ENCODE results near the gene SCN5A. TPM values are rescaled to one million over a fixed set of nuclear protein-coding genes. Genes with fewer than 3 reads are reported as not detected.

Gene SCN5A
- polyA plus RNA-seq, 1 donor (not counting 4 experiments of a cell fraction or from before 2014, with no cell fraction given), result 0.26 TPM

- H3K9me3 ChIP-seq (ENCODE audit: control insufficient read depth, low read depth, low read length), result no peaks in the 10 kb centered on the region
- no peak overlapping the region for H3K4me3 ChIP-seq (ENCODE audit: control insufficient read depth in 2 of 3, extremely low read depth in 1 of 3, insufficient read depth in 2 of 3, low read depth in 1 of 3, low read length in 3 of 3)
- no peaks in the 10 kb centered on the region for H4K20me1 ChIP-seq (ENCODE audit: control insufficient read depth, extremely low read depth, insufficient read depth, low read length)
- H3K79me2 ChIP-seq (ENCODE audit: control insufficient read depth, insufficient read depth, low read length), result no peaks in the 10 kb centered on the region
- H3K27ac ChIP-seq (ENCODE audit: control insufficient read depth, insufficient read depth, low read length), result no peak overlapping the region
- H3K4me1 ChIP-seq (ENCODE audit: control insufficient read depth, extremely low read depth, insufficient read depth, low read length), result peaks cover 11% of the 10 kb centered on the region
- H3K36me3 ChIP-seq (ENCODE audit: control insufficient read depth in 2 of 2, extremely low read depth in 1 of 2, insufficient read depth in 2 of 2, low read length in 2 of 2), result no peaks in the 10 kb centered on the region
- dilution Hi-C loops (cut with MboI; ENCODE audit: extremely low pct_ligation_motif_present, low sequenced_read_pairs), result loop anchor here (10.0 kb wide), 1 partner anchor 143 kb away; no protein-coding TSS in a partner anchor
- no peak overlapping the region for H3K9ac ChIP-seq (ENCODE audit: control insufficient read depth, extremely low read depth, insufficient read depth, low read length)
- no peak overlapping the region for H3K4me2 ChIP-seq (ENCODE audit: control insufficient read depth, extremely low read depth, insufficient read depth, low read depth, low read length)
- TF ChIP-seq CTCF (optimal IDR thresholded peaks at IDR 0.05 in 1 of 3, IDR thresholded peaks at IDR 0.05 in 1 of 3, conservative IDR thresholded peaks at IDR 0.05 in 1 of 3; ENCODE audit: extremely low read depth in 1 of 3, insufficient read depth in 2 of 3, low read length in 3 of 3) (no peak), EZH2 (IDR thresholded peaks at IDR 0.05; ENCODE audit: low read length) (no peak)
- H2AFZ ChIP-seq (ENCODE audit: control insufficient read depth, low read length), result no peak overlapping the region
- DNase-seq (ENCODE audit: low read depth, low spot score) (no peak), FAIRE-seq (no peak)
- H3K27me3 ChIP-seq (ENCODE audit: control insufficient read depth, extremely low read depth, insufficient read depth, low read length), result peaks cover 10% of the 10 kb centered on the region
- H3K9me1 ChIP-seq (ENCODE audit: control insufficient read depth, extremely low read depth, insufficient read depth, low read length), result no peaks in the 10 kb centered on the region
These were observed 7.9 kb upstream of the SCN5A start for GRCh38 chr3:38657369-38657768.

- DNase-seq (ENCODE audit: low read depth, low spot score) (no peak), FAIRE-seq (no peak)
- no peak overlapping the region for H3K9ac ChIP-seq (ENCODE audit: control insufficient read depth, extremely low read depth, insufficient read depth, low read length)
- peak; percentile 51 to 67 (median 56) for TF ChIP-seq CTCF (optimal IDR thresholded peaks at IDR 0.05 in 1 of 3, IDR thresholded peaks at IDR 0.05 in 1 of 3, conservative IDR thresholded peaks at IDR 0.05 in 1 of 3; ENCODE audit: extremely low read depth in 1 of 3, insufficient read depth in 2 of 3, low read length in 3 of 3)
- TF ChIP-seq EZH2 (IDR thresholded peaks at IDR 0.05; ENCODE audit: low read length), result no peak
- H3K36me3 ChIP-seq (ENCODE audit: control insufficient read depth in 2 of 2, extremely low read depth in 1 of 2, insufficient read depth in 2 of 2, low read length in 2 of 2), result no peaks in the 10 kb centered on the region
- peaks cover 10% of the 10 kb centered on the region for H3K27me3 ChIP-seq (ENCODE audit: control insufficient read depth, extremely low read depth, insufficient read depth, low read length)
- dilution Hi-C loops (cut with MboI; ENCODE audit: extremely low pct_ligation_motif_present, low sequenced_read_pairs), result loop anchor here (10.0 kb wide), 1 partner anchor 141 kb away; no protein-coding TSS in a partner anchor
- no peaks in the 10 kb centered on the region for H3K79me2 ChIP-seq (ENCODE audit: control insufficient read depth, insufficient read depth, low read length)
- no peak overlapping the region for H3K4me3 ChIP-seq (ENCODE audit: control insufficient read depth in 2 of 3, extremely low read depth in 1 of 3, insufficient read depth in 2 of 3, low read depth in 1 of 3, low read length in 3 of 3)
- no peaks in the 10 kb centered on the region for H3K9me3 ChIP-seq (ENCODE audit: control insufficient read depth, low read depth, low read length)
- no peak overlapping the region for H2AFZ ChIP-seq (ENCODE audit: control insufficient read depth, low read length)
- H3K4me1 ChIP-seq (ENCODE audit: control insufficient read depth, extremely low read depth, insufficient read depth, low read length), result peaks cover 10% of the 10 kb centered on the region
- no peaks in the 10 kb centered on the region for H4K20me1 ChIP-seq (ENCODE audit: control insufficient read depth, extremely low read depth, insufficient read depth, low read length)
- no peak overlapping the region for H3K4me2 ChIP-seq (ENCODE audit: control insufficient read depth, extremely low read depth, insufficient read depth, low read depth, low read length)
- no peaks in the 10 kb centered on the region for H3K9me1 ChIP-seq (ENCODE audit: control insufficient read depth, extremely low read depth, insufficient read depth, low read length)
- no peak overlapping the region for H3K27ac ChIP-seq (ENCODE audit: control insufficient read depth, insufficient read depth, low read length)
These were observed 6.3 kb upstream of the SCN5A start for GRCh38 chr3:38655708-38656300.
